Neural progenitor cell (in vitro differentiated cells): ENCODE data around the gene EIF2B4.

ENCODE experiments used
- CTCF ChIP-seq: fragments of 200-600 bp; sonication (generic); IDR thresholded peaks from 2 replicates; pipeline ENCODE4 v1.5.1; 2017; ENCODE audit warnings: antibody characterized with exemption, mild to moderate bottlenecking
- EZH2 ChIP-seq: fragments of 200-600 bp; sonication (generic); IDR thresholded peaks from 2 replicates; pipeline ENCODE4 v1.6.1; 2017; ENCODE audit warnings: antibody characterized with exemption, mild to moderate bottlenecking, moderate library complexity
- EZH2phosphoT487 ChIP-seq: fragments of 200-600 bp; sonication (generic); IDR thresholded peaks from 2 replicates; pipeline ENCODE4 v1.6.1; 2017; ENCODE audit warnings: antibody characterized with exemption

GRCh38 chr2:27393225-27393624 is 23.1 kb upstream of the EIF2B4 start:
- no peak for TF ChIP-seq CTCF
- no peak for TF ChIP-seq EZH2phosphoT487
- TF ChIP-seq EZH2, result no peak
